HG02623 (cell line): Measurements from ENCODE around the gene ELL.
"Not testable (repeated sequence)": the region's sequence is repeated elsewhere in the genome, so short reads cannot be mapped to it uniquely, and the experiment has no call there.

Source experiments
- ATAC-seq: cut with Tn5 transposase; IDR thresholded peaks from one replicate; pipeline ENCODE4 v1.9.1; 2021; ENCODE audit warnings: moderate library complexity; ENCODE audit not compliant: unreplicated experiment

ELL gene

DNA sequence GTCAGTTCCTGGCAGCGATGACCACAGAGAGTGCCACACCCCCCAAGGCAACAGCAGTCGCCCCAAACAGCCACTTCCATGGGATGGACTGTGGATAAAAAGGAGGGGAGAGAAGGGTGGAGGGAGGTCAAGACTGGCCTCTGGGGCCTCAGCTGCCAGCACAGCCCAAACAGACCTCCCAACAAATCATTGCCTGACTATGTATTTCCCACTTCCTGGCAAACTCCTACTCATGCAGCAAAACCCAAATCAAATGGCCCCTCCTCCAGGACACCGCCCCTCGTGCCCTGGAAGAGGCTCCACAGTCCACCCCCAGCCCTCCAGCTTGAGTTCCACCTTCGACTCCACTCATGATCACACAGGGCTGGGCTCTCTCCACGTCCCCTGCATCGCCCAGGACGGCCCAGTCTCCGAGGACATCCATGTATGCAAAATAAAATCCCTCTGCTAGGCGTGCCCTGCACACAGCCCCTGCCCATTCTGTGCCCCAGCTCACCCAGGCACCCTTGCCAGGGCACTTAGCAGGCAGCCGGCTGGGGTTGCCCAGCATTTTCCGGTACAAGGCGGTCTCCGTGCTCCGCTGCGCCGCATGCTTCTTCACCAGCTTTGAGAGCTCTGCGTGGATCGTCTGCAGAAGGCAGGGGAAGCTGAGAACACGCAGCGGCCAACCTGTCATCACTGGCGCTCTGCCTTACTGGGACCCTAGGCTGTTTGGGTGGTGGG is 10.5 kb upstream of the ELL start:
- no peak for ATAC-seq

DNA sequence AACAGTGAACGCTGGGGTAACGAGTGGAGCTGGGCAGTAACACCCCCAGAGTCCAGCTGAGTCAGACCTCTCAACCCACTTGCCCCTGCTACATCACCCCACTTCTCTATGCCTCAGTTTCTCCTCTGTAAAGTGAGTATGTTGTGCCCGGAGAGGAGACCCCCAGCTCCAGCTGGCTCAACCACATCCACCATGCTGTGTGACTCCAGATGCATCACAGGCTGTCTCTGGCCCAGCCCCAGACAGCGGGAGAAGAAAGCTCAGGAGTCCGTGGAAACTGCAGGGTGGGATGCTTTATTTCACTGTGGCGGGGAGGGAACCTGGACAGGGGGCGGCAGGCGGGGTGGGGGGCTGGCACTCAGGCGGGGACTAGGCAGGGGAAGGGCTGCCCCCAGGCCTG is 9.6 kb upstream of the ELL start:
- ATAC-seq, result no peak

DNA sequence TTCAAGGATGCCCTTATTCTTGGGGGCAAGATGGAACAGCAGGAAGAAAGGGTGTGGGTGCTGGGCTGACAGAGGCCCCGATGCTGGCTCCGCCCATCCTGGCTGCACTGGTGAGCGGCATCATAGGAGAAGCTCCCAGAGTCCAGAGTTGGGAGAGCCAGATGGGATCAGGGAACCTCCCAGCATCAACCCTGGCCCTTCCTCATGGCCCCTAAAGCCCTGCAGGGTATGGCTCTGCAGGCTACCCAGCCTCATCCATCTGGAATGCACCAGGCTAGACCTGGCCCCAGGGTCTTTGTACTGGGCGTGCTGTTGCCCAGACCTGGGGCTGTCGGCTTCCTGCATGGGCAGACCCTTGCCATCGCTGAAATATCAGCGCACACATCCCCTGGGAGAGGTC is 7.9 kb upstream of the ELL start:
- no peak for ATAC-seq

DNA sequence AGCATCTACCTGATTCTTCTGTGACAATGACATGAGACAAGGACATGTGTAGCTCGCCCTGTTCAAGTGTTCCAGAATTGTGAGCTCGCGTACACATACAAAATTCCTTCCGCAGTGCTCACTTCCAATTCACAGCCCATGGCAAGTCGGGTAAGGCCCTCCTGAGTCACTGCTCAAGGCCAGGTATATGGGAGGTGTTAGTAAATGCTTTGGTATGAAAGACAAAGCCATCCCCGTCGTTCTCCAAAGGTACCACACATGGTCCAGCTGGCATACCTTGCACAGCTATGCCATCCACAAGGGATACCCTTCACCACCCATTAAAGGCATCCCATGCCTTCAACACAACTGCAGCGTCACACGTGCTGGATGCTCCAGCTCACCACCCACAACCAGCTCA is 4.4 kb upstream of the ELL start:
- no peak for ATAC-seq

DNA sequence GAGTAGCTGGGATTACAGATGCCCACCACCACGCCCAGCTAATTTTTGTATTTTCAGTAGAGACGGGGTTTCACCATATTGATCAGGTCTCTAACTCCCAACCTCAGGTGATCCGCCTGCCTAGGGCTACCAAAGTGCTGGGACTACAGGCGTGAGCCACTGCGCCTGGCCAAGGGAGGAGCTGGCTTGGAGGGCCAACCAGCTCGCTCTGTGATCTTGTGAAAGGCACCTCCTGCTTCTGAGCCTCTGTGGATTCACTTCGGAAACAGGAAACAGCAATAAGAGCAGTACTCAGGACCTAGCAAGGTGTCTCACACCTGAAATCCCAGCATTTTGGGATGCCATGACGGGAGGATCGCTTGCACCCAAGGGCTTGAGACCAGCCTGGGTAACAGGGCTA is 2.0 kb upstream of the ELL start:
- no peak for ATAC-seq

DNA sequence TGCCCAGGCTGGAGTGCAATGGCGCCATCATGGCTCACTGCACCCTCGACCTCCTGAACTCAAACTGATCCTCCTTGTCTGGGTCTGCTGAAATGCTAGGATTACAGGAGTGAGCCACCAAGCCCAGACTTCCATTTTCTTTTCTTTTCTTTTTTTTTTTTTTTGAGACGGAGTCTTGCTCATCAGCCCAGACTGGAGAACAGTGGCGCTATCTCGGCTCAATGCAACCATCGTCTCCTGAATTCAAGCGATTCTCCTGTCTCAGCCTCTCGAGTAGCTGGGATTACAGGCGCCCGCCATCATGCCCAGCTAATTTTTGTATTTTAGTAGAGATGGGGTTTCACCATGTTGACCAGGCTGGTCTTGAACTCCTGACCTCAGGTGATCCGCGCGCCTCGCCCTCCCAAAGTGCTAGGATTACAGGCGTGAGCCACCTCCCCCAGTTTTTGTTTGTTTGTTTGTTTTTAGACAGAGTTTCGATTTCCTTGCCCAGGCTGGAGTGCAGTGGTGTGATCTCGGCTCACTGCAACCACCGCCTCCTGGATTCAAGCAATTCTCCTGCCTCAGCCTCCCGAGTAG is 1.1 kb upstream of the ELL start:
- ATAC-seq, result not testable (repeated sequence)

DNA sequence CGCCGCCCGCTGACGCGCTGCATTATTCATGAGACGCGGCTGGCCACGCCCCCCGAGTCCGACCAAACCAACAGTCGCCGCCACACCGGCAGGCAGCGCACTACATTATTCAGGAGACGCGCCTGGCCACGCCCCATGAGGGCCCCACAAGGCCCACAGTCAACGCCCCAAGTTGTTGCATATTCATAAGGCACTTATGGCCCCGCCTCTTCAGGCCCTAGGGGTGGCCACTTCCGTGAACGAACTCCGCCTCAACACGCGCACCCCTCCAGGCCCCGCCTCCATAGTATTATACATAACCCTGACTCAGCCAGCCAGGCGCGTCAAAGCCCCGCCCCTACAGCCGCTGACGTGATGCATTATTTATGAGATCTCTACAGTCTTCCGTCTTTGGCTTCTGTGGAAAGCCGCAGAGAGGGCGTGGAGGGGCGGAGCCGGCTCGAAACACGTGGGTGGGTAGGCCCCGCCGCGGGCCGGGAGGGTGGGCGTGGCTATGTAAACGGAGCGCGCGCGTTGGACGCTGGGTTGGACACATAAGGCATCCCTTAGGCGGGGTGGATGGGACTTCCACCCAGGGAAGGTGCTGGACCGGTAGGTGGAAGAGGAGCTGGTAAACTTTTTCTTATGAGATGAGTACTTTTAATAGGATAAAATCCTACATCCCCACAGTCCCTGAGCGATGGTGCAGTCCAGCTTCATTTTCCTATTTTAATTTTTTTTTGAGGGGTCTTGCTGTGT is 423 bp upstream of the ELL start:
- peak; percentile 82 for ATAC-seq

DNA sequence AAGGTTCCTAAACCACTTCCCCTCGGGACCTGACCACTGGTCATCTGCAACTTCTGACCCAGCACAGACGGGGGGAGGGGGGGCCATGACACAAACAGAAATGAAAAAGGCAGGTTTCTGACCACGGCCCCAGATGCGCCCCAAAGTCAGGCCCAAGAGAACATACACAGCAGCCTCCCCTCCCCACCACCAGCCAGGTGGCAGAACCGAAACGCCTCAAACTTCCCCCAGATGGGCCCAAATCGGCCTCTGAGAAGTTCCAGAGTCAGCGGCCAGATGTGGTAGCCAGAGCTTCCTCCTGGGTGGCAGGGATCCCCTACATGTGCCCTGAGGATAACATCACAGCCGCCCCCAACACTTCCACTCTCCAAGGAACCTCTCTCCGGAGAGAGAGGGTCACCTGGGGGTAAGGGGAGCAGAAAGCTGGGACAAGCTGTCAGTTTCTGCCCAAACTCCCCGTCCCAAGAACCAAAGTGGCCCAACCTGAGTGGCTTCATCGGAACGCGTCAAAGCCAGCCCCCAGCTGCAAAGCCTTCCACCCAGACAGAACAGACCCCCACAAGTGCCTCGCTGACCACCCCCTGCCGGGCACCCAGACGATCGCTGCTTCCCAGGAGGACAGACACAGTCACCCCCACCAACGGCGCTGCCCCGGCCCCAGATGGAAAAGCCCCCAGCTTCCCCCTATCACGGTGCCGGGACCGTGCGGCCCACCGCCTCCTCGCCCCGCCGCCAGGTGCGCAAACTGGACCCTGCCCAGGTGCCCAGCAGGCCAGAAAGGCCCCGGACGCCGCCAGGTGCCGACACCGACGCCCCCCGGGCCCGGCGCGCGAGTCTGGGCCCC is 800 bp downstream of the ELL start:
- no peak for ATAC-seq

DNA sequence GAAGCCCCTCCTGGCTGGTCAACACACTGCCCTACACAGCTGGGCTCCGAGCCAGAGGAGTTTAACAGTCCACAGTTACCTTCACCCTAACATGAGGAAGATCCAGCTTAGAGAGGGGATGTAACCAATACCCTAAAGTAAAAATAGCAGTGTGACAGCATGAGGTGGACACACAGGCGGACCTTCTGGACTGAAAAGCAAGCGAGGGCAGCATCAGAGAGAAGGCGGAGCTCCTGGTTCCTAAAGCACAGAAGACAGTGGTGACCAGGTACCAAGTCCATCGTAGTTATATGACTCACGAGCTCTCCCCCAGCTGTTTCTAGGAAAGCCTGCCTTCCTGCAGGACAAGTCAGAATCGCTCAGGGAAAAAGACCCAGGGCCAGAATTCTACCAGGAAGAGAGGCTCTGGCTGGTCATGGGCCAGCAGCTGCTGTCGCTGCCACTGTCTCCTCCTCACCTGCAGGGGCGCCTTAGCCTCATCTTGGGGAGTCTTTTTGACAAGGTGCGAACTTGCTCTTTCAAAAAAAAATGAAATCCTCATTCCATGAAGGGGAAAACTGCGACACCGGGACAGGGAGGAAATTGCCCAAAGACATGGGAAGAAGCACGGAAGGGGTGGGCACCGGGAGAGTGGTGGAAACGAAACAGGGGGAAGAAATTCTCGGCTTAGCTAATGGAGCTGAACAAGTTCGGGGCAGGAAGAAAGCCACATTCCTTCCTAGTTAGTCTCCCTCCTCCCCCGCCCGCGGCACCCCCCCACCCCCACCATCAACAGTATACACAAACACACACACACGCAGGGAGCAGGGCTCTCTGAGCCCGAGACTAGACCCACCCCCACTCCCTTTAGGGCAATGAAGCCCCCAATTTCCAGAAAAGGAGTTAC is 1.7 kb downstream of the ELL start:
- ATAC-seq, result no peak

DNA sequence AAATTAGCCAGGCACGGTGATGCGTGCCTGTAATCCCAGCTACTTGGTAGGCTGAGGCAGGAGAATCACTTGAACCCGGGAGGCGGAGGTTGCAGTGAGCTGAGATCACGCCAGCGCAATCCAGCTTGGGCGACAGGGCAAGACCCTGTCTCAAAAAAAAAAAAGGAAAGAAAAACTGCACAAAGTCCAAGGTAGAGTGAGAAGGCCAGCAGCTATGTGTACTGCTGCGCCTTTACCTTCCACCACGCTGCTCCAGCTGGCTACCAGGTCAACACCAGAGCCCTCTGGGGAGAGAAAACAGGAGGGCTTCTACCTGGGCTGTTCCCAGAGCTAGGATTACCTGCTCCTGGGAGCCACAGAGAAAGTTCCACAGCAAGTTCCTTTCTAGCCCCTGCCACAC is 3.2 kb downstream of the ELL start:
- no peak for ATAC-seq

DNA sequence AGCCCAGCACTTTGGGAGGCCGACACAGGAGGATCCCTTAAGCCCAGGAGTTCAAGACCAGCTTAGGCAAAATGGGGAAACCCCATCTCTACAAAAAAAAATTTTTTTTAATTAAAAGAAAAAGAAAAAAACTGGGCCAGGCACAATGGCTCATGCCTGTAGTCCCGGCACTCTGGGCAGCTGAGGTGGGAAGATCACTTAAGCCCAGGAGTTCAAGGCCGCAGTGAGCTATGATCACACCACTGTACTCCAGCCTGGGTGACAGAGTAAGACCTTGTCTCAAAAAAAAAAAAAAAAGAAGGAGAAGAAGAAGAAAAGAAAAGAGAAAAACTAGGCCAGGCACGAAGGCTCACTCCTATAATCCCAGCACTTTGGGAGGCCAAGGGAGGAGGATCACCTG is 4.3 kb downstream of the ELL start:
- ATAC-seq, result no peak

DNA sequence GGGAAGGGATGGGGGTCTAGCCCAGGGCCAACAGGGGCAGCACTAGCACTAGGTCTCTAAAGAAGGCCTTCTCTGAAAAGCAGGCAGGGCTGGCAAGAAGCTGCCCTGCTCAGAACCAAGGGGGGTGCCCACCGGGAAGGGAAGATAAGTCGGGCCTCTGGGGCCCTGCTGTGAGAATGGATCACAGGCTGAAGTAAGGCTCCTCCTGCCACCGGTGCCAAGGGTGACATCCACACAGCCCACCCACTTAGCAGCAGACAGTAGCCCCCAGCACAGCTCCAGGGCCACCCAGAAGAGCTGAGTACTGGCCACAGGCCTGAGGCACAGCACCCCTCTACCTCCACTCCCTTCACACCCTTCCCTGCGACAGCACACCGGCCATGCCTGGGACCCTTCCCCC is 5.9 kb downstream of the ELL start:
- ATAC-seq, result no peak

DNA sequence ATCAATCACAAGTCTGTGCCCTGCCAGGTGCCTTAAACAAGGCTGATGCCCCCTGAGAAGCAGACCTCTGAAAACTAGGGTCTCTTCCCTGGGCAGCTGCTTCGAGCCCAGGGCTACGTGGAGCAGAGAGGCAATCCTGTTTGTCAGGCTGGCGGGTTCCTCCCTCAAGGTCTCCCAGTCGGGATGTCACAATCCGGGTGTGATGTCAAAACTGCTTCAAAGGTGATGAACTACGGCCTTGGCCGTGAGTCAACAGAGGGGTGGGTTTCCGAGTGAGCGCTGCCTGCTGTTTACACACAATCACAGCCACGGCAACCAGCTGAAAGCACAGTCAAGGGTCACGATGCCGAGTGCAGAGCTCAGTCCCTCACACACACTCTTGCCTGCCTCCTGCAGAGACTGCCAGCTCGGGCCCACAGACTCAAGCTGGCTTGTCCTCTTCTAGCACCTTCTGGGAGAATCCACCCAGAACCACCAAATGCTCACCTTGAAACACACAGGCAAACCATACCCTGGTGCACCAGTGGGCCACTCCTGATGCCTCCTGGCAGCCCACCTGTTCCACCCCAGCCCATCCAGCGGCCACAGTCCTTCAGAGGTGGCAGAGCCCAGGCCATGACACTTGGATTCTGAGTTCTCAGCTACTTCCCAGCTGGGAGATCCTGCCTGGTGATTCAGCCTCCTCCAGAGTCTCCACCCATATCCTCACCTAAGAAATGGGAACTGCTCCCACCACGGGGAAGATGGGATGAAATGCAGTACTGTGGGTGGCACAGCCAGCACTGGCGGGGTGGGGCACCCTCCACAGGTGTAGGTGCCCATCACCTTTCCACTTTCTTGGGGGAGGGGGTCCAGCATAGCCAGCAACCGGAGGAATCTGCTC is 6.8 kb downstream of the ELL start:
- ATAC-seq, result no peak

DNA sequence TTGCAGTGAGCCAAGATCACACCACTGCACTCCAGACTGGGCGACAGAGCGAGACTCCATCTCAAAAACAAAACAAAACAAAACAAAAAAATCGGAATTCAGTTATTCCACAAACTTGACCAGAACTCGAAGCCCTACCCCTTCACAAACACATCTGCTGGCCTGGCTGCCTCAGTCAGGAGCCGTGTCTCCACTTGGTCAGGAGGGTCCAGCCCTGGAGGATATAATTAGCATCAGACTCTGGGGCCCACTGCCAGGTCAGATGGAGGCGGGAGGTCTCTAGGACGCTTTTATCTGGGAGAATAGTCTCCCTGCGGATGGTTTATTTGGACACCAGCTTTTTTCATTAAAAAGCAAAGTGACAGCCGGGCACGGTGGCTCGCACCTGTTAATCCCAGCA is 8.0 kb downstream of the ELL start:
- no peak for ATAC-seq

DNA sequence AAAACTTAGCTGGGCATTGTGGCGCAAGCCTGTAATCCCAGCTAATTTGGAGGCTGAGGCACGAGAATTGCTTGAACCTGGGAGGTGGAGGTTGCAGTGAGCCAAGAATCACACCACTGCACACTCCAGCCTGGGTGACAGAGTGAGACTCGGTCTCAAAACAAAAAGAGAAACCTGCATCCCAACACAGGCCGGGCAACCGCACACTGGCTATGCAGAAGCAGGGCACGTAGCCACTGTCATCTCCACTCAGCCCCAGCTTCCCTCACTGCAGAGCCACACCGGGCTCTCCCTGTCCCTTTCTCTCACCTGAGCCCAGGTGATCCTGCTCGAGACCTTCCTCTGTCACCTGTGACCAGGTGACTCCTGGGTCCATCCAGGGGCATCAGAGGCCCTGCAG is 11.7 kb downstream of the ELL start:
- no peak for ATAC-seq

DNA sequence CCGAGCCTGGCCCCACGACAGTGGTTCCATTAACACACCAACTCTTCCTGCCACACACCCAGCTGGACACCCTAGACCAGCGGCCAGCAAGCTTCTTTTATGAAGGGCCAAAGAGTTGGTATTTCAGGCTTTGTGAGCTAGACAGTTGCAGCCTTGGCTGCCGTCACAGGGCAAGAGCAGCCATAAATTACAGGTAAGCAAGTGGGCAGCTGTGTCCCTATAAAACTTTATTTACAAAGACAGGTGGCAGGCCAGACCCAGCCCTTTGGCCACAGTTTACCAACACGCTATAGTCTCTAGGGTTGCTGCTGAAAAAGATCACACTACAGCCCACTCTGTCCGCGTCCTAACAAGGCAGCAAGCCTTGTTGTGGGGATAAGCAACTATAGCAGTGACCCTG is 13.3 kb downstream of the ELL start:
- ATAC-seq, result no peak

DNA sequence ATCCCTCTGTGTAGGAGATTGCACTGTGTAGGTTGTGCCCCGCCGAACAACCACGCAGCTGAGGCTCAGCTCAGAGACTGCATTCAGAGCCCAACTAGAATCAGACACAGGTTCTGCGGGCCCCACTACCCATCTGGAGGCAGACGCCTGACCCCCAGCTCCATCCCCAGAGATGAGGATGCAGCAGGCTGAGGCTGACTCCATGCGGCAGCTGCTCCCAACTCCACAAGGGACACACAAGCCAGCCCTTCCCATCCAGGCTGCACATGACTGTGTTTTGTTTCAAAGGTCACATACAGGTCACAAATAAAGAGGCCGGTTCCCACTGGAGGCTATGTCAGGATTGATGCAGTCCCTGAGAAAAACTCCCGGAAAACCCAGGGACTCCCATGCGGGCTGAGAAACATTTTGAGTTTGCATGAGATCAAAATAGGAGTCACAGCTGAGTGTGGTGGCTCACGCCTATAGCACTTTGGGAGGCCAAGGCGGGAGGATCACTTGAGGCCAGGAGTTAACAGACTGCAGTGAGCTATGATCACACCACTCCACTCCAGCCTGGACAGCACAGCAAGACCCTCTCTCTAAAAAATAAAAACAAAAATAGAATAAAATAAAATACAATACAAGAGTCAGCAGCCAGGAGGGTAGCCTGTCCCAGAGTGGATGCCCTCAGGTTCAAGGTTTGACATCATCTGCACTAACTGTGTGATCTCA is 14.0 kb downstream of the ELL start:
- ATAC-seq, result no peak

DNA sequence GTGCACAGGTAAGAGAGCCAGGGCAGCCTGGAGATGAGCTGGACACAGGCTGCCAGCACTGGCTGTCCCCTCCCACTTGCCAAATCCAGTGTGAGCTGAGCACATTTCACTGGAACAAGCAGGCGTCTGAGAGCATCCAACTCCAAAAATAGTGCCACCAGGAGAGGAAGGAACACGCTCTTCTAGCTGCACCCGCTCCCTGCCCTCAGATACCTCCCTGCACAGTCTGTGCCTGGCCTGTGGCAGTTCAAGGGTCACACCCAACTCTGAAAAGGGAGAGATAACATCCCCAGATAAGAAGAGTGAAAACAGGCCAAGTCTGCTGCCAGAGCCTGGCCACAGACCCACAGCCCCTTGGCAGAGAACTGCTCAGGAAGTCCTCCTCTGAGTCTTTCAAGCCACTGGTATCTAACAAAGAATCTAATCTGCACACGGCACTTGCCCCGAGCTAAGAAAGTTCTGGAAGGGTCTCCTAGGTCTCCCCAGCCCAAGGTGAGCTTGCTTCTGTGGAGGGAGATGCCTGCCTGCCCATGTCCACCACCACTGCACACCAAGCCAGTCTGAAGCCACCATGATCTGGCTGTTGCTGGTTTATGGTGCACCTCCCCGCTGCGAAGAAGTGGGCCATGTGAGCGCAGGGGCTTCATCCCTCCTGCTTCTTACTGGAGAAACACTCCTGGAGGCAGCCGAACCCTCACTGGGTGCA is 14.7 kb downstream of the ELL start:
- no peak for ATAC-seq
